Right lobe of liver (tissue), 6 donors: Measurements from ENCODE around the gene SURF4. TPM values are rescaled to one million over a fixed set of nuclear protein-coding genes. Genes with fewer than 3 reads are reported as not detected.

ENCODE experiments used
- ATAC-seq, 4 donors: fragments of 200-7000 bp; cut with Tn5 transposase; one replicate each; pipeline ENCODE4 v1.9.1; 2020; ENCODE audit warnings: mild to moderate bottlenecking in 4 of 4, moderate library complexity in 4 of 4
- DNase-seq, 3 donors: peaks; one replicate each; pipeline ENCODE4 v3.0.0-alpha.2; 2020
- H3K27ac ChIP-seq, 3 donors: fragments of 200-600 bp; one replicate each; pipeline ENCODE4 v1.8.0; 2022
- H3K27me3 ChIP-seq, 2 donors: fragments of 200-600 bp; one replicate each; pipeline ENCODE4 v1.8.0; 2022
- H3K36me3 ChIP-seq, 4 donors: fragments of 200-600 bp; sonication (generic) in 1 of 4; one replicate each; pipeline versions ENCODE4 v1.5.1 to v1.8.0; 2017 to 2022; ENCODE audit warnings: control low read depth in 1 of 4
- H3K4me1 ChIP-seq, 4 donors: fragments of 200-600 bp; sonication (generic) in 1 of 4; one replicate each; pipeline versions ENCODE4 v1.5.1 to v1.8.0; 2017 to 2022; ENCODE audit warnings: control low read depth in 1 of 4
- H3K4me3 ChIP-seq, 3 donors: fragments of 200-600 bp; one replicate each; pipeline ENCODE4 v1.8.0; 2022
- H3K9me3 ChIP-seq, 4 donors: fragments of 200-600 bp; sonication (generic) in 1 of 4; one replicate each; pipeline versions ENCODE4 v1.5.1 to v1.8.0; 2017 to 2022; ENCODE audit warnings: control low read depth in 1 of 4
- POLR2A ChIP-seq: fragments of 450-650 bp; IDR thresholded peaks from one replicate; pipeline ENCODE4 v1.6.1; 2017; ENCODE audit warnings: antibody characterized with exemption, mild to moderate bottlenecking
- WGBS: methylation state at CpG from one replicate; pipeline ENCODE4 v1.1.6; 2018; ENCODE audit warnings: low coverage, low lambda C conversion rate; ENCODE audit not compliant: insufficient coverage; ENCODE audit errors: missing lambda C conversion rate; 5-methylcytosine and 5-hydroxymethylcytosine counted together
- intact Hi-C, 2 donors: fragments of 100-400 bp; cut with DNase I; formaldehyde crosslinking; loops; one replicate each; pipeline versions ENCODE4 v1.11.2 to v1.14.1; 2022
- total RNA-seq, 6 experiments: library from RNA; depleted of rRNA in 2 of 6; stranded (reverse); fragments of >200 nt in 2 of 6; fragmentation: NEBNext Ultra II Directional in 3 of 6; extraction: Animal tissue kit (Norgen Biotek cat#: 25700) in 3 of 6; gene quantifications; one replicate each; pipeline versions ENCODE4 v1.1.0 to v1.2.4, GENCODE V29; 2016 to 2023
- TF ChIP-seq, protein P1 (sequence below), 4 donors: fragments of 200-600 bp in 3 of 4; fragments of 450-650 bp in 1 of 4; IDR thresholded peaks; one replicate each; pipeline versions ENCODE4 v1.5.1 to v1.8.0; 2016 to 2022; ENCODE audit warnings: antibody characterized with exemption in 4 of 4, mild to moderate bottlenecking in 2 of 4
- donor health status: DM: no; HTN: yes; CAD: no.
- donor health status: DM: no; HTN: no; CAD: no.
- donor health status: DM: no; HTN: no; CAD: no.
- donor health status: DM: no; HTN: yes; CAD: no.
- donor health status: DM: no; HTN: yes; CAD: no.

SURF4 gene
- total RNA-seq, 6 experiments from 2014 or later, result 181 to 243 (median 213) TPM

GRCh38 chr9:133355881-133356357 lies 19.9 kb downstream of the SURF4 start:
- Histone ChIP-seq H3K9me3 (no peaks in the 10 kb centered on the region), H3K27me3 (no peaks in the 10 kb centered on the region), H3K36me3 (peaks cover 0 to 33% (median 10%) of the 10 kb centered on the region in 4 donors), H3K4me3 (peak overlapping the region; percentile 58 to 91 (median 85)), H3K4me1 (peaks cover 0 to 23% (median 5%) of the 10 kb centered on the region in 4 donors), H3K27ac (peak overlapping the region in 2 of 3 donors; percentile 53 to 55)
- ATAC-seq (peak; percentile 2 to 21 (median 15)), DNase-seq (no peak)
- WGBS, result 0% methylated on average over 9 of the region's 31 CpGs
- intact Hi-C loops, result loop anchor here in 1 of 2 donors (10.0 kb wide), 1 partner anchor 49 kb away; no protein-coding TSS in a partner anchor
- TF ChIP-seq, protein P1, sequence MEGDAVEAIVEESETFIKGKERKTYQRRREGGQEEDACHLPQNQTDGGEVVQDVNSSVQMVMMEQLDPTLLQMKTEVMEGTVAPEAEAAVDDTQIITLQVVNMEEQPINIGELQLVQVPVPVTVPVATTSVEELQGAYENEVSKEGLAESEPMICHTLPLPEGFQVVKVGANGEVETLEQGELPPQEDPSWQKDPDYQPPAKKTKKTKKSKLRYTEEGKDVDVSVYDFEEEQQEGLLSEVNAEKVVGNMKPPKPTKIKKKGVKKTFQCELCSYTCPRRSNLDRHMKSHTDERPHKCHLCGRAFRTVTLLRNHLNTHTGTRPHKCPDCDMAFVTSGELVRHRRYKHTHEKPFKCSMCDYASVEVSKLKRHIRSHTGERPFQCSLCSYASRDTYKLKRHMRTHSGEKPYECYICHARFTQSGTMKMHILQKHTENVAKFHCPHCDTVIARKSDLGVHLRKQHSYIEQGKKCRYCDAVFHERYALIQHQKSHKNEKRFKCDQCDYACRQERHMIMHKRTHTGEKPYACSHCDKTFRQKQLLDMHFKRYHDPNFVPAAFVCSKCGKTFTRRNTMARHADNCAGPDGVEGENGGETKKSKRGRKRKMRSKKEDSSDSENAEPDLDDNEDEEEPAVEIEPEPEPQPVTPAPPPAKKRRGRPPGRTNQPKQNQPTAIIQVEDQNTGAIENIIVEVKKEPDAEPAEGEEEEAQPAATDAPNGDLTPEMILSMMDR (IDR thresholded peaks at IDR 0.05), result peak in 1 of 4 donors; percentile 6
- TF ChIP-seq POLR2A, result no peak

- Histone ChIP-seq H3K27me3 (no peaks in the 10 kb centered on the region), H3K27ac (no peak overlapping the region), H3K36me3 (peaks cover 2 to 34% (median 19%) of the 10 kb centered on the region in 4 donors), H3K4me3 (no peak overlapping the region), H3K9me3 (no peaks in the 10 kb centered on the region), H3K4me1 (peaks cover 0 to 23% (median 5%) of the 10 kb centered on the region in 4 donors)
- WGBS, result 48% methylated on average over 3 of the region's 7 CpGs
- DNase-seq, result peak in 1 of 3 donors; percentile 71
- intact Hi-C loops, result loop anchor here in 1 of 2 donors (10.0 kb wide), 1 partner anchor 50 kb away; no protein-coding TSS in a partner anchor
- TF ChIP-seq POLR2A, result no peak
- TF ChIP-seq, protein P1 (IDR thresholded peaks at IDR 0.05), result no peak
- peak in 1 of 4 donors; percentile 22 for ATAC-seq
These were observed 21.1 kb downstream of the SURF4 start for GRCh38 chr9:133354766-133355165.

DNA sequence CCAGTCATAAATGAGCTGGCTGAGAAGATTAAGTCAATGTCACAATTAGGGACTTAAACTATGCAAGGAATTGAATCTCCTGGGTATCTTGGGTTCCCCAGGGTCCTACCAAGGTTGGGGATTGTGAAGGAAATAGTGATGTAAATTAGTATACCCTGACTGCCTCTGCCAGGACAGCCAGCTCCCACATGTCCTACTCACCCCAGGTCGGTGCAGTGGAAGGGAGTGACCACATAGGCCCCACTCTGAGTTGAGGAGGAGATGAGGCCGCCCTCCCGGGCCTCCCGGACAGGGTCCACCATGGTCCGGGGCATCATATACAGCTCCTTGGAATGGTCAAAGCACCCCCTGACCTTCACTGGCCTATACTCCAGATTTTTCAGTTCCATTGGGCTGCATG lies 22.3 kb downstream of the SURF4 start:
- Histone ChIP-seq H3K36me3 (peaks cover 5 to 43% (median 23%) of the 10 kb centered on the region in 4 donors), H3K27me3 (no peaks in the 10 kb centered on the region), H3K4me3 (no peak overlapping the region), H3K4me1 (peaks cover 0 to 29% (median 8%) of the 10 kb centered on the region in 4 donors), H3K9me3 (no peaks in the 10 kb centered on the region), H3K27ac (no peak overlapping the region)
- no peak for TF ChIP-seq POLR2A
- TF ChIP-seq, protein P1 (IDR thresholded peaks at IDR 0.05), result no peak
- WGBS, result no CpG with 5 or more reads among the region's 5 CpGs
- DNase-seq (no peak), ATAC-seq (no peak)
- intact Hi-C loops, result loop anchor here in 1 of 2 donors (10.0 kb wide), 1 partner anchor 51 kb away; no protein-coding TSS in a partner anchor

GRCh38 chr9:133352635-133353340 lies 23.1 kb downstream of the SURF4 start:
- Histone ChIP-seq H3K27me3 (no peaks in the 10 kb centered on the region), H3K4me1 (peaks cover 0 to 29% (median 8%) of the 10 kb centered on the region in 4 donors), H3K9me3 (no peaks in the 10 kb centered on the region), H3K36me3 (peaks cover 5 to 43% (median 23%) of the 10 kb centered on the region in 4 donors), H3K27ac (no peak overlapping the region), H3K4me3 (no peak overlapping the region)
- TF ChIP-seq, protein P1 (IDR thresholded peaks at IDR 0.05), result no peak
- no peak for TF ChIP-seq POLR2A
- ATAC-seq (no peak), DNase-seq (no peak)
- intact Hi-C loops, result loop anchor here in 1 of 2 donors (10.0 kb wide), 1 partner anchor 52 kb away; no protein-coding TSS in a partner anchor
- WGBS, result 83% methylated on average over 8 of the region's 8 CpGs
